ENCODE measurements around the gene CAMK2B. TPM values are rescaled to one million over a fixed set of nuclear protein-coding genes. Genes with fewer than 3 reads are reported as not detected.

The CAMK2B gene
- total RNA-seq, 4 donors from 2014 or later: 35.3 to 64.8 (median 46.0) TPM

DNA sequence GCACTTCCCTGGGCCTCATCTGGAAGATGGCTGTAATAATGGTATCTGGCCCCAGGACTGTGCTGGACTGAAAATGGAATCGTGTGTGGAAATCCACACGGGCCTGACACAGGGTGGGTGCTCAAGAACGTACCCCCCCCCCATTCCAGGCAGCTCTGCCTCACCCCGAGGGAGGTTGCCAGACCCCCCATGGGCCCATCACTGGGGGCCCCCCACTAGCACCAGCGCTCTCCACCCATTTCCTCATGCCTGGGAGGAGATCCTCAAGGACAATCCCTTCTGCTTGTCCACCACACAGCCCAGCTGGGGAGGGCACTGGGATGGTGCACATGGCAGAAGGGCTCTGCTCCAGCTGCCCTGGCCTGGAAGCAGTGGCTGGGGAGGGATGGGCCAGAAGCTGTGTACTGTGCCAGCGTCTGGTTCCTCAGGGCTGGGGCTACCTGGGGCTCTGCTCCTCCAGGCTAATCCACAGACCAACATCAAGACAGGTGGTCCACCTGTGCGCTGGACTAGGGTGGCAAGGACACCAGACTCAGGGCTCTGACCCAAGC is 55.4 kb downstream of the CAMK2B start:
- no peak for ATAC-seq
- no peak overlapping the region for H3K4me3 ChIP-seq
- no peaks in the 10 kb centered on the region for H3K9me3 ChIP-seq
- intact Hi-C loops (cut with DNase I; ENCODE audit: low total_unique reads) (no loop called here), in situ Hi-C loops (cut with MboI; ENCODE audit: low sequenced_read_pairs in 4 of 4) (no loop called here)
- TF ChIP-seq, protein P1, sequence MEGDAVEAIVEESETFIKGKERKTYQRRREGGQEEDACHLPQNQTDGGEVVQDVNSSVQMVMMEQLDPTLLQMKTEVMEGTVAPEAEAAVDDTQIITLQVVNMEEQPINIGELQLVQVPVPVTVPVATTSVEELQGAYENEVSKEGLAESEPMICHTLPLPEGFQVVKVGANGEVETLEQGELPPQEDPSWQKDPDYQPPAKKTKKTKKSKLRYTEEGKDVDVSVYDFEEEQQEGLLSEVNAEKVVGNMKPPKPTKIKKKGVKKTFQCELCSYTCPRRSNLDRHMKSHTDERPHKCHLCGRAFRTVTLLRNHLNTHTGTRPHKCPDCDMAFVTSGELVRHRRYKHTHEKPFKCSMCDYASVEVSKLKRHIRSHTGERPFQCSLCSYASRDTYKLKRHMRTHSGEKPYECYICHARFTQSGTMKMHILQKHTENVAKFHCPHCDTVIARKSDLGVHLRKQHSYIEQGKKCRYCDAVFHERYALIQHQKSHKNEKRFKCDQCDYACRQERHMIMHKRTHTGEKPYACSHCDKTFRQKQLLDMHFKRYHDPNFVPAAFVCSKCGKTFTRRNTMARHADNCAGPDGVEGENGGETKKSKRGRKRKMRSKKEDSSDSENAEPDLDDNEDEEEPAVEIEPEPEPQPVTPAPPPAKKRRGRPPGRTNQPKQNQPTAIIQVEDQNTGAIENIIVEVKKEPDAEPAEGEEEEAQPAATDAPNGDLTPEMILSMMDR (IDR thresholded peaks at IDR 0.05 in 4 of 5, conservative IDR thresholded peaks at IDR 0.05 in 1 of 5): no peak
- no peak for TF ChIP-seq POLR2A (IDR thresholded peaks at IDR 0.05)
- DNase-seq: no peak
- H3K36me3 ChIP-seq: no peaks in the 10 kb centered on the region
- no peaks in the 10 kb centered on the region for H3K27me3 ChIP-seq
- peak overlapping the region in 2 of 4 donors; percentile 54 for H3K27ac ChIP-seq
- peaks cover 43 to 67% of the 10 kb centered on the region in 2 donors for H3K4me1 ChIP-seq

DNA sequence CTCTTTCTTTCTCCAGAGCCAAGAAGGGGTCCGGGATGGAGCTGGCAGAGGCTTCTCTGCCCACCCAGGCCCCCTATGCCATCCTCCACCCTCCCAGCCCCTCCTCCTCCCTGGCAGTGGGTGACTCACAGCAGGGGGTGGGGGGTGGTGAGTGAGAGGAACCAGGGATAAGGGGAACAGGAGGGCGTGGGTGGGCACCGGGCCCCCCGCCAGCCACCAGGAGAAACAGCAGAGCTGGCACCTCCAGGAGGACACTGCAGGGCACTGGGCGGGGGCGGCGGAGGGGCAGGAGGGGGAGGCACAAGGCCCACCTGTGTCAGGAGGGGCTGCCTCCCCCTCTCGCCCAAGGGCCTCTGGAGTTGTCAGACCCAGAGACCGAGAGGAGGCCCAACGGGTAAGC is 56.0 kb downstream of the CAMK2B start:
- H3K4me1 ChIP-seq: peaks cover 49 to 73% of the 10 kb centered on the region in 2 donors
- H3K9me3 ChIP-seq: no peaks in the 10 kb centered on the region
- ATAC-seq: no peak
- H3K27ac ChIP-seq: peak overlapping the region; percentile 54 to 65 (median 56)
- in situ Hi-C loops (cut with MboI; ENCODE audit: low sequenced_read_pairs in 4 of 4): no loop called here
- H3K27me3 ChIP-seq: no peaks in the 10 kb centered on the region
- no peak overlapping the region for H3K4me3 ChIP-seq
- TF ChIP-seq, protein P1 (IDR thresholded peaks at IDR 0.05 in 4 of 5, conservative IDR thresholded peaks at IDR 0.05 in 1 of 5): no peak
- TF ChIP-seq POLR2A (IDR thresholded peaks at IDR 0.05): no peak
- no peak for DNase-seq
- intact Hi-C loops (cut with DNase I; ENCODE audit: low total_unique reads): no loop called here
- no peaks in the 10 kb centered on the region for H3K36me3 ChIP-seq

DNA sequence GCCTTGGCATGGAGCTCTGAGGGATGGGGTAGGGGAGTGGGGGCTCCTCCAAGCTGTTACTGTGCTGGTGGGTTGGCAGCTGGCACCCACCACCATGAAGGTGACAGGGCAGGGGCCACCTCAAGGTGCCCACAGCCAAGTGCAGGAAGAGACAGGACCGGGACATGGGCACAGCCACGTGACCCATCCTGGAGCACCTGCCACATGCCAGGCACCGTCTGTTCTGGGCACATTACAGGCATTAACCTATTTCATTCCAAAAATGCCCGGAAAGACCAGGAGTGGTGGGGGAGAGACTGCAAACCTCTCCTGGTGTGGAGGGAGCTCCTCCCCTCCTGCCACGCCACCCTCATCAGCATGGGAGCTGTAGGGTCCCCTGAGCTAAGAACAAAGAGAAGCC is 56.7 kb downstream of the CAMK2B start:
- no peak for DNase-seq
- no peaks in the 10 kb centered on the region for H3K9me3 ChIP-seq
- TF ChIP-seq, protein P1 (IDR thresholded peaks at IDR 0.05 in 4 of 5, conservative IDR thresholded peaks at IDR 0.05 in 1 of 5): no peak
- TF ChIP-seq POLR2A (IDR thresholded peaks at IDR 0.05): no peak
- in situ Hi-C loops (cut with MboI; ENCODE audit: low sequenced_read_pairs in 4 of 4): no loop called here
- H3K27me3 ChIP-seq: no peaks in the 10 kb centered on the region
- ATAC-seq: no peak
- H3K27ac ChIP-seq: peak overlapping the region; percentile 54 to 65 (median 56)
- H3K36me3 ChIP-seq: no peaks in the 10 kb centered on the region
- H3K4me1 ChIP-seq: peaks cover 53 to 79% of the 10 kb centered on the region in 2 donors
- intact Hi-C loops (cut with DNase I; ENCODE audit: low total_unique reads): no loop called here
- no peak overlapping the region for H3K4me3 ChIP-seq

DNA sequence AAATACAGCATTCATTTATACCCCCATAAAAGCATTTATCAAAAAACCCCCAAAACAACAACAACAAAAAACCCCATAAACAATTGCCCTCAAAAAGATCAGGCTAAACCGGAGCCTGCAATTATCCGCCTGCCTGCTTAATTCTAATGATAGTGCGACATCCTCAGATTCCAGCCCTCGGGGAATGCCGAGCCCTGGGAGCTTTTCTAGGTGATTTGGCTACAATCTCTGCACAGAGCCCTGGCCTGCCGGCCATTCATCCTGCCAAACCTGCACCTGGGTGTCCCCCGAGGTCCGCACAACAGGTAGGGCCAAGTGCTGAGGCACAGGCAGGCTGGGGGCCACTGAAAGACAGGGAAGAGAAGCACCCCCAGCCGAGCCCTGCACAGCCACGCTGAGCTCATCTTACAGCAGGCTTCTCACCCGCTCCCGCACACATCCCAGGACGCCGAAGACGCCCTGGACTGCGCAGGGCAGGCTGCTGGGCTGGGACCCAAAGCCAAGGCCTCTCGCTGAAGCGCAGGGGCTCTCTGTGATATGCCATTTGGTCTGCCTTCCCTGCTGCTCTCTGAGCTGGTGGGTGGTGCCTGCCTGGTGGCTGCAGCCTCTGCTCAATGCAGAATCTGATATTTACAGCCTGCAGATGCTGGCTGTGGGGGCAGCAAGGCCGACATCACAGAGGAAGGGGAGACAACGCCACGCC is 57.5 kb downstream of the CAMK2B start:
- no peak overlapping the region for H3K4me3 ChIP-seq
- peaks cover 53 to 77% of the 10 kb centered on the region in 2 donors for H3K4me1 ChIP-seq
- no peak for ATAC-seq
- in situ Hi-C loops (cut with MboI; ENCODE audit: low sequenced_read_pairs in 4 of 4) (no loop called here), intact Hi-C loops (cut with DNase I; ENCODE audit: low total_unique reads) (no loop called here)
- no peak for DNase-seq
- no peak for TF ChIP-seq POLR2A (IDR thresholded peaks at IDR 0.05)
- TF ChIP-seq, protein P1 (IDR thresholded peaks at IDR 0.05 in 4 of 5, conservative IDR thresholded peaks at IDR 0.05 in 1 of 5): no peak
- H3K36me3 ChIP-seq: no peaks in the 10 kb centered on the region
- peak overlapping the region; percentile 54 to 65 (median 56) for H3K27ac ChIP-seq
- H3K9me3 ChIP-seq: no peaks in the 10 kb centered on the region
- no peaks in the 10 kb centered on the region for H3K27me3 ChIP-seq

All from gastrocnemius medialis (tissue), 4 donors.